Osteoblast (primary cell): ENCODE data around the gene KIRREL3. TPM values are rescaled to one million over a fixed set of nuclear protein-coding genes. Genes with fewer than 3 reads are reported as not detected.

Experiments used
- DNase-seq: peaks from one replicate; pipeline ENCODE4 v3.0.0; 2011; ENCODE audit warnings: low spot score, mixed read lengths; ENCODE audit not compliant: insufficient read length; ENCODE audit errors: missing footprints
- H2AFZ ChIP-seq: 2 replicates; pipeline ENCODE4 v1.6.0; 2011; ENCODE audit warnings: mild to moderate bottlenecking, low read length
- H3K27ac ChIP-seq: 2 replicates; pipeline ENCODE4 v1.5.1; 2011; ENCODE audit warnings: mild to moderate bottlenecking, low read depth, low read length, moderate library complexity
- H3K27me3 ChIP-seq: 2 replicates; pipeline ENCODE4 v1.6.0; 2012; ENCODE audit warnings: mild to moderate bottlenecking, control low read depth, inconsistent platforms, low read length, moderate library complexity; ENCODE audit not compliant: insufficient read depth
- H3K36me3 ChIP-seq: 2 replicates; pipeline ENCODE4 v1.5.1; 2011; ENCODE audit warnings: mild to moderate bottlenecking, low read length, control low read depth, moderate library complexity; ENCODE audit not compliant: insufficient read depth
- H3K4me1 ChIP-seq: 2 replicates; pipeline ENCODE4 v1.5.1; 2011; ENCODE audit warnings: mild to moderate bottlenecking, low read length, control low read depth, moderate library complexity; ENCODE audit not compliant: insufficient read depth
- H3K4me2 ChIP-seq: 2 replicates; pipeline ENCODE4 v1.6.0; 2011; ENCODE audit warnings: mild to moderate bottlenecking, low read length; ENCODE audit not compliant: insufficient read depth
- H3K4me3 ChIP-seq: fragments of 200-600 bp; sonication (generic); 3 replicates; pipeline ENCODE4 v1.5.1; 2012; ENCODE audit warnings: mild to moderate bottlenecking, low read length, inconsistent platforms; ENCODE audit not compliant: insufficient read depth
- H3K79me2 ChIP-seq: 2 replicates; pipeline ENCODE4 v1.6.0; 2012; ENCODE audit warnings: mild to moderate bottlenecking, low read length, control low read depth, inconsistent platforms; ENCODE audit not compliant: insufficient read depth
- H3K9me3 ChIP-seq: 2 replicates; pipeline ENCODE4 v1.5.1; 2011; ENCODE audit warnings: low read depth, low read length, control low read depth
- H4K20me1 ChIP-seq: 2 replicates; pipeline ENCODE4 v1.6.0; 2012; ENCODE audit warnings: mild to moderate bottlenecking, low read length, control low read depth; ENCODE audit not compliant: insufficient read depth
- CTCF ChIP-seq: IDR thresholded peaks from 2 replicates; pipeline ENCODE4 v1.5.1; 2011; ENCODE audit warnings: mild to moderate bottlenecking, low read depth, low read length, moderate library complexity; ENCODE audit errors: extremely low read depth
- total RNA-seq: library from RNA; depleted of rRNA; stranded (reverse); fragments of >200 nt; gene quantifications from 2 replicates; pipeline ENCODE4 v1.2.3, GENCODE V29; 2012

The KIRREL3 gene
- total RNA-seq, 1 donor: 3.6 TPM

GRCh38 chr11:126457817-126458216 is 542.8 kb downstream of the KIRREL3 start:
- no peak overlapping the region for H3K4me2 ChIP-seq
- no peak for TF ChIP-seq CTCF
- H2AFZ ChIP-seq: no peak overlapping the region
- no peaks in the 10 kb centered on the region for H3K36me3 ChIP-seq
- no peaks in the 10 kb centered on the region for H3K27me3 ChIP-seq
- no peak for DNase-seq
- no peaks in the 10 kb centered on the region for H4K20me1 ChIP-seq
- no peak overlapping the region for H3K4me3 ChIP-seq
- no peak overlapping the region for H3K27ac ChIP-seq
- H3K79me2 ChIP-seq: no peaks in the 10 kb centered on the region
- no peaks in the 10 kb centered on the region for H3K9me3 ChIP-seq
- no peaks in the 10 kb centered on the region for H3K4me1 ChIP-seq

- no peaks in the 10 kb centered on the region for H3K9me3 ChIP-seq
- H3K4me3 ChIP-seq: no peak overlapping the region
- no peaks in the 10 kb centered on the region for H3K27me3 ChIP-seq
- no peaks in the 10 kb centered on the region for H3K4me1 ChIP-seq
- H3K36me3 ChIP-seq: no peaks in the 10 kb centered on the region
- H3K27ac ChIP-seq: no peak overlapping the region
- no peak overlapping the region for H2AFZ ChIP-seq
- no peak for DNase-seq
- TF ChIP-seq CTCF: no peak
- no peak overlapping the region for H3K4me2 ChIP-seq
- H3K79me2 ChIP-seq: no peaks in the 10 kb centered on the region
- H4K20me1 ChIP-seq: no peaks in the 10 kb centered on the region
These were observed 543.6 kb downstream of the KIRREL3 start for GRCh38 chr11:126456783-126457542.

- Histone ChIP-seq H3K27ac (no peak overlapping the region), H3K4me1 (no peaks in the 10 kb centered on the region), H3K4me2 (no peak overlapping the region), H2AFZ (no peak overlapping the region), H3K4me3 (no peak overlapping the region), H4K20me1 (no peaks in the 10 kb centered on the region), H3K36me3 (no peaks in the 10 kb centered on the region), H3K27me3 (no peaks in the 10 kb centered on the region), H3K9me3 (no peaks in the 10 kb centered on the region), H3K79me2 (no peaks in the 10 kb centered on the region)
- DNase-seq: no peak
- TF ChIP-seq CTCF: no peak
These were observed 544.5 kb downstream of the KIRREL3 start for GRCh38 chr11:126456089-126456488.

- H3K79me2 ChIP-seq: no peaks in the 10 kb centered on the region
- H3K4me3 ChIP-seq: no peak overlapping the region
- no peak for DNase-seq
- TF ChIP-seq CTCF: no peak
- H2AFZ ChIP-seq: no peak overlapping the region
- H3K9me3 ChIP-seq: no peaks in the 10 kb centered on the region
- H3K4me2 ChIP-seq: no peak overlapping the region
- H3K4me1 ChIP-seq: no peaks in the 10 kb centered on the region
- no peaks in the 10 kb centered on the region for H3K36me3 ChIP-seq
- no peak overlapping the region for H3K27ac ChIP-seq
- H3K27me3 ChIP-seq: no peaks in the 10 kb centered on the region
- peaks cover 5% of the 10 kb centered on the region for H4K20me1 ChIP-seq
These were observed 548.1 kb downstream of the KIRREL3 start for GRCh38 chr11:126452241-126453101.
